ENCODE results near the gene CDKL5. TPM values are rescaled to one million over a fixed set of nuclear protein-coding genes. Genes with fewer than 3 reads are reported as not detected.

Gene CDKL5
- total RNA-seq, 1 donor from 2014 or later, result 17.7 TPM

GRCh38 chrX:18471296-18471695 is 45.9 kb downstream of the CDKL5 start:
- H3K4me2 ChIP-seq (ENCODE audit: low read length), result no peak overlapping the region
- Mint-ChIP-seq H3K9me3 (ENCODE audit: unreplicated experiment) (no peaks in the 10 kb centered on the region), H3K4me3 (ENCODE audit: unreplicated experiment) (no peak overlapping the region), H3K4me1 (ENCODE audit: low read depth, unreplicated experiment) (no peaks in the 10 kb centered on the region), H3K36me3 (ENCODE audit: low read depth, unreplicated experiment) (no peaks in the 10 kb centered on the region), H3K27ac (ENCODE audit: unreplicated experiment) (no peak overlapping the region), H3K27me3 (ENCODE audit: low read depth, unreplicated experiment) (no peaks in the 10 kb centered on the region)
- no peaks in the 10 kb centered on the region for H3K9me3 ChIP-seq (ENCODE audit: insufficient read depth, low read depth, low read length)
- H3K9ac ChIP-seq (ENCODE audit: low read length), result no peak overlapping the region
- no peak for DNase-seq (ENCODE audit: low read depth)
- H3K27ac ChIP-seq (ENCODE audit: low read depth, low read length), result no peak overlapping the region
- no peaks in the 10 kb centered on the region for H3K36me3 ChIP-seq (ENCODE audit: insufficient read depth, low read length)
- H2AFZ ChIP-seq (ENCODE audit: low read depth, low read length), result no peak overlapping the region
- H3K27me3 ChIP-seq (ENCODE audit: insufficient read depth, low read length), result no peaks in the 10 kb centered on the region
- no peaks in the 10 kb centered on the region for H3K4me1 ChIP-seq (ENCODE audit: insufficient read depth, low read length)
- no peaks in the 10 kb centered on the region for H4K20me1 ChIP-seq (ENCODE audit: insufficient read depth, low read length)
- no peak overlapping the region for H3K4me3 ChIP-seq (ENCODE audit: insufficient read depth, low read depth, low read length)
- TF ChIP-seq EZH2 (IDR thresholded peaks at IDR 0.05; ENCODE audit: insufficient read depth, low read length) (no peak), CTCF (IDR thresholded peaks at IDR 0.05; ENCODE audit: insufficient read depth, low read depth, low read length) (no peak)
- FAIRE-seq, result no peak
- H3K79me2 ChIP-seq (ENCODE audit: insufficient read depth, low read length), result no peaks in the 10 kb centered on the region

- Histone ChIP-seq H3K9me3 (ENCODE audit: insufficient read depth, low read depth, low read length) (no peaks in the 10 kb centered on the region), H3K27ac (ENCODE audit: low read depth, low read length) (no peak overlapping the region), H4K20me1 (ENCODE audit: insufficient read depth, low read length) (no peaks in the 10 kb centered on the region), H3K27me3 (ENCODE audit: insufficient read depth, low read length) (no peaks in the 10 kb centered on the region), H3K79me2 (ENCODE audit: insufficient read depth, low read length) (no peaks in the 10 kb centered on the region), H3K36me3 (ENCODE audit: insufficient read depth, low read length) (no peaks in the 10 kb centered on the region), H3K4me1 (ENCODE audit: insufficient read depth, low read length) (no peaks in the 10 kb centered on the region), H2AFZ (ENCODE audit: low read depth, low read length) (no peak overlapping the region), H3K4me3 (ENCODE audit: insufficient read depth, low read depth, low read length) (no peak overlapping the region), H3K9ac (ENCODE audit: low read length) (no peak overlapping the region), H3K4me2 (ENCODE audit: low read length) (no peak overlapping the region)
- Mint-ChIP-seq H3K9me3 (ENCODE audit: unreplicated experiment) (no peaks in the 10 kb centered on the region), H3K27me3 (ENCODE audit: low read depth, unreplicated experiment) (no peaks in the 10 kb centered on the region), H3K36me3 (ENCODE audit: low read depth, unreplicated experiment) (no peaks in the 10 kb centered on the region), H3K4me3 (ENCODE audit: unreplicated experiment) (no peak overlapping the region), H3K27ac (ENCODE audit: unreplicated experiment) (no peak overlapping the region), H3K4me1 (ENCODE audit: low read depth, unreplicated experiment) (peaks cover 9% of the 10 kb centered on the region)
- no peak for TF ChIP-seq EZH2 (IDR thresholded peaks at IDR 0.05; ENCODE audit: insufficient read depth, low read length)
- no peak for TF ChIP-seq CTCF (IDR thresholded peaks at IDR 0.05; ENCODE audit: insufficient read depth, low read depth, low read length)
- no peak for DNase-seq (ENCODE audit: low read depth)
- no peak for FAIRE-seq
Measured at GRCh38 chrX:18490806-18491555, 65.6 kb downstream of the CDKL5 start.
